Measurements from ENCODE around the gene KIAA0930.

KIAA0930 gene

DNA sequence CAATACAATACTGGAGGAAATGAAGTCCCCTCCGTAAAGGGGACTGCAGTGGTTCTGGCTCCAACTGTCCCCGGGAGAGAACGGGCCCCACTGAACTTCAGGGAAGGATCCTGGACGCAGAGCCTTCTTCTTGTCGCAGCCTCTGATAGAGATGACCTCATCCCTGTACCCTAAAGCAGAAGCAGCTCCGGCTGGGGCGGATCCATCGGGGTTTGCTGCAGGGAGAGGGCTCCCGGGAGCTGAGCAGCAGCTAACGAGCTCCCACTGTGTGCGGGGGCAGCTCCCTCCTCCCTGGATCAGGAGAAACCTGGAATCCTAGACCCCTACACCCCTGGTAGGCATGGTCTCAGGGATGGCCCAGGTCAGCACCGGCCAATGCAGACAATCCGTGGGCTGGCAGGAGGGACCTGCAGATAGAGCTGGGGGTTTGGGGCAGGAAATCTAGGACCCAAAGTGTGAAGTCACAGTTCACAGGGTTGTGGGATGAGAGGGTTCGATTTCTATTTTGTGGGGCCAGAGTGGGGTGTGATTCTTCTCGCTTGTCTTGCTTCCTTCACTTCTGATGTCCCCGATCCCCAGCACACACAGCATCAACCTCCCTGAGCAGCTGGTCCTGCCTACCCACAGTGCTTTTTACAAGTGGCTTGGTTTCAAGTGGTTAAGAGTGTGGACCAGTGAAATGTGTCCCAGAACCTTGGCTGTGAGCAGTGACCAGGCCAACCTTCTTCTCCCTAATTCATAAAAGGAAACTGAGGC lies 12.9 kb downstream of the KIAA0930 start:
- Histone ChIP-seq H3K4me1 (ENCODE audit: insufficient read depth, low read length) (no peaks in the 10 kb centered on the region), H4K20me1 (ENCODE audit: insufficient read depth, low read length) (peaks cover 50% of the 10 kb centered on the region), H2AFZ (ENCODE audit: low read depth, low read length) (no peak overlapping the region), H3K9me3 (ENCODE audit: insufficient read depth, low read length, severe bottlenecking) (no peaks in the 10 kb centered on the region), H3K27me3 (ENCODE audit: insufficient read depth, low read length, poor library complexity) (no peaks in the 10 kb centered on the region), H3K79me2 (ENCODE audit: insufficient read depth, low read length) (no peaks in the 10 kb centered on the region; the same call in 1 of the 2 replicates), H3K4me2 (ENCODE audit: insufficient read depth, low read length) (no peak overlapping the region), H3K9ac (ENCODE audit: low read depth, low read length) (no peak overlapping the region), H3K4me3 (ENCODE audit: low read depth in 1 of 2, low read length in 2 of 2) (no peak overlapping the region), H3K36me3 (ENCODE audit: insufficient read depth, low read length) (no peaks in the 10 kb centered on the region), H3K27ac (ENCODE audit: low read length) (no peak overlapping the region)
- no peak for DNase-seq
- no peak for TF ChIP-seq EZH2 (IDR thresholded peaks at IDR 0.05; ENCODE audit: borderline replicate concordance, low read depth, low read length, severe bottlenecking)
- TF ChIP-seq, protein P1, sequence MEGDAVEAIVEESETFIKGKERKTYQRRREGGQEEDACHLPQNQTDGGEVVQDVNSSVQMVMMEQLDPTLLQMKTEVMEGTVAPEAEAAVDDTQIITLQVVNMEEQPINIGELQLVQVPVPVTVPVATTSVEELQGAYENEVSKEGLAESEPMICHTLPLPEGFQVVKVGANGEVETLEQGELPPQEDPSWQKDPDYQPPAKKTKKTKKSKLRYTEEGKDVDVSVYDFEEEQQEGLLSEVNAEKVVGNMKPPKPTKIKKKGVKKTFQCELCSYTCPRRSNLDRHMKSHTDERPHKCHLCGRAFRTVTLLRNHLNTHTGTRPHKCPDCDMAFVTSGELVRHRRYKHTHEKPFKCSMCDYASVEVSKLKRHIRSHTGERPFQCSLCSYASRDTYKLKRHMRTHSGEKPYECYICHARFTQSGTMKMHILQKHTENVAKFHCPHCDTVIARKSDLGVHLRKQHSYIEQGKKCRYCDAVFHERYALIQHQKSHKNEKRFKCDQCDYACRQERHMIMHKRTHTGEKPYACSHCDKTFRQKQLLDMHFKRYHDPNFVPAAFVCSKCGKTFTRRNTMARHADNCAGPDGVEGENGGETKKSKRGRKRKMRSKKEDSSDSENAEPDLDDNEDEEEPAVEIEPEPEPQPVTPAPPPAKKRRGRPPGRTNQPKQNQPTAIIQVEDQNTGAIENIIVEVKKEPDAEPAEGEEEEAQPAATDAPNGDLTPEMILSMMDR (IDR thresholded peaks at IDR 0.05; ENCODE audit: borderline replicate concordance, extremely low read depth, low read length, poor library complexity, severe bottlenecking): no peak
- no peak for ATAC-seq (ENCODE audit: insufficient read depth, low read depth)

DNA sequence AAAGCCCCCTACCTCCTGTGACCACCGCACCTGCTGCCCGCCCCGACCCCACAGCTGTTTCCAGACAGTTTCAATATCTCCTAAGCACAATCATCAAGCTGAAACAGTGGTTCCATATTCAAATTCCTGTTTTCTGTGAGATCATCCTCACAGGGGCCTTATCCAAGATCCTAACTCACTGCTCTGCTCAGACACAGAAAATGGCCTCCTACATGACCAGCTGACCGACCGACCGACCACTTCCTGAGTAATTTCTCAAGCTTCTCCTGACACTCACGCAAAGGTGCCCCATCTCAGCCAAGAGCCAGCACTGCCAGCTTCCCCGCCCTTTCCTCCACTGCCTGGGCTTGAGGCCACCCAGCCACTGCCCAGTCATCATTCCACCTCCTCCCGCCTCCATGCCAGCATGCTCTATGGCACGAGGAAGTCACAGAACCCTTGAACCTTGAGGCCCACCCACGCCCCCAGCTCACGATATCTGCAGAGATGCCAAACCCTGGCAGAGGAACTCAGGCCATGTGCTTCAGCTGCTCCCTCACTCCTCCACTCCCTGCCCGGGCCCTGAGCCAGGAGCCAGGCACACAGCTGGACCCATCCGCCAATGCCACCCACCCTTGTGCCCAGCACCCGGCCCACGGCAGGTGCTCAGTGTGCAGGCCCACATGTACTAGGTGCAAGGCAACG lies 14.0 kb downstream of the KIAA0930 start:
- no peaks in the 10 kb centered on the region for H3K36me3 ChIP-seq (ENCODE audit: insufficient read depth, low read length)
- H3K4me3 ChIP-seq (ENCODE audit: low read depth in 1 of 2, low read length in 2 of 2): no peak overlapping the region
- TF ChIP-seq, protein P1 (IDR thresholded peaks at IDR 0.05; ENCODE audit: borderline replicate concordance, extremely low read depth, low read length, poor library complexity, severe bottlenecking): no peak
- no peak for TF ChIP-seq EZH2 (IDR thresholded peaks at IDR 0.05; ENCODE audit: borderline replicate concordance, low read depth, low read length, severe bottlenecking)
- H4K20me1 ChIP-seq (ENCODE audit: insufficient read depth, low read length): peaks cover 45% of the 10 kb centered on the region
- H3K79me2 ChIP-seq (ENCODE audit: insufficient read depth, low read length): no peaks in the 10 kb centered on the region; the same call in 1 of the 2 replicates
- ATAC-seq (ENCODE audit: insufficient read depth, low read depth): no peak
- H3K9me3 ChIP-seq (ENCODE audit: insufficient read depth, low read length, severe bottlenecking): no peaks in the 10 kb centered on the region
- no peaks in the 10 kb centered on the region for H3K27me3 ChIP-seq (ENCODE audit: insufficient read depth, low read length, poor library complexity)
- H2AFZ ChIP-seq (ENCODE audit: low read depth, low read length): no peak overlapping the region
- no peak for DNase-seq
- no peak overlapping the region for H3K9ac ChIP-seq (ENCODE audit: low read depth, low read length)
- H3K4me1 ChIP-seq (ENCODE audit: insufficient read depth, low read length): no peaks in the 10 kb centered on the region
- no peak overlapping the region for H3K4me2 ChIP-seq (ENCODE audit: insufficient read depth, low read length)
- H3K27ac ChIP-seq (ENCODE audit: low read length): no peak overlapping the region

DNA sequence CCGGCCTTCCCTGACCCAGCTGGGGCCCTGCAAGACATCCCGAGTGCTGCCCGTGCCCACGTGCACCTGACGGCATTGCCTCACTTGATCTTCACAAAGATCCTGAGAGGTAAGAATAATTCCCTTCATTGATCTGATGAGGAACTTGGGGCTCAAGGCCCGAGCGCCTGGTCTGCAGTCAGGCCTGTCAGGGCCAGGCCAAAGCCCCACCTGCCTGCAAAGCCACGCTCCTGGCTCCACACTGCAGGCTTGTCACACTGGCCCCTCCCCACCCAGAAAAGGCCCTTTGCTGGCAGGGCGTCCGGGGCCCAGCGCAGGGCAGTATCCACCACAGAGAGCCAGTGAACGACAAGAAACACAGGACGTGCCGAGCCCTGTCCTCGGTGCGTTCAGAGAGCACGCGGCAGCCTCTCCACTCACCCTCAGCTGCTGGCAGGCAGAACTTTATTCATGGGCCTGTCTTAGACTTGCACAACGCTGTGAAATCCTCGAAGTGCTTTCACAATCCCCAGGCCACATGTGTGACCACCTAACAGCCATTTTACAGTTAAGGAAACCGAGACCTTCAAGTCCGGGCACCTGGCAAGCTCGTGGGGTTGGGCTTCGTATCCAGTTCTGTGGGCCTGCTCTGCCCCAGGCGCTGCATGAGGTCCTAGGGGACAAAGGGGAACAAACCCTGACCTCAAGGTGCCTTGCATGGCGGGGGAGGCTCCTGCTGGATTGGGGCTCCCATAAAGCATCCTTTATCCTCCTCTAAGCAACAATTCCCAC lies 14.8 kb downstream of the KIAA0930 start:
- H3K36me3 ChIP-seq (ENCODE audit: insufficient read depth, low read length): no peaks in the 10 kb centered on the region
- H3K9me3 ChIP-seq (ENCODE audit: insufficient read depth, low read length, severe bottlenecking): no peaks in the 10 kb centered on the region
- H3K79me2 ChIP-seq (ENCODE audit: insufficient read depth, low read length): no peaks in the 10 kb centered on the region; the same call in 1 of the 2 replicates
- H3K9ac ChIP-seq (ENCODE audit: low read depth, low read length): no peak overlapping the region
- H3K27ac ChIP-seq (ENCODE audit: low read length): no peak overlapping the region
- no peaks in the 10 kb centered on the region for H3K4me1 ChIP-seq (ENCODE audit: insufficient read depth, low read length)
- DNase-seq: no peak
- H4K20me1 ChIP-seq (ENCODE audit: insufficient read depth, low read length): peaks cover 42% of the 10 kb centered on the region
- no peaks in the 10 kb centered on the region for H3K27me3 ChIP-seq (ENCODE audit: insufficient read depth, low read length, poor library complexity)
- H2AFZ ChIP-seq (ENCODE audit: low read depth, low read length): no peak overlapping the region
- no peak for TF ChIP-seq EZH2 (IDR thresholded peaks at IDR 0.05; ENCODE audit: borderline replicate concordance, low read depth, low read length, severe bottlenecking)
- TF ChIP-seq, protein P1 (IDR thresholded peaks at IDR 0.05; ENCODE audit: borderline replicate concordance, extremely low read depth, low read length, poor library complexity, severe bottlenecking): no peak
- no peak overlapping the region for H3K4me3 ChIP-seq (ENCODE audit: low read depth in 1 of 2, low read length in 2 of 2)
- H3K4me2 ChIP-seq (ENCODE audit: insufficient read depth, low read length): no peak overlapping the region
- no peak for ATAC-seq (ENCODE audit: insufficient read depth, low read depth)

Data from DND-41 (cell line).